Neural cell (in vitro differentiated cells): Measurements from ENCODE around the gene ZNF202. TPM values are rescaled to one million over a fixed set of nuclear protein-coding genes. Genes with fewer than 3 reads are reported as not detected.

Source experiments
- H2AFZ ChIP-seq: fragments of 200-600, 300-800 bp; sonication (generic), shearing (Covaris generic); 2 replicates; pipeline ENCODE4 v1.6.0; 2014; ENCODE audit warnings: low read depth, mild to moderate bottlenecking, antibody characterized with exemption, low read length, moderate library complexity
- H3F3A ChIP-seq: fragments of 200-600 bp; shearing (Covaris generic); 2 replicates; pipeline ENCODE4 v1.6.1; 2016; ENCODE audit warnings: mild to moderate bottlenecking, moderate library complexity, mixed read lengths, antibody characterized with exemption, low read length; ENCODE audit not compliant: insufficient read depth, poor library complexity, severe bottlenecking
- H3K27ac ChIP-seq: fragments of 200-600, 300-800 bp; sonication (generic), shearing (Covaris generic); 2 replicates; pipeline ENCODE4 v1.5.1; 2014; ENCODE audit warnings: mild to moderate bottlenecking, low read length, moderate library complexity
- H3K27me3 ChIP-seq: fragments of 300-800, 200-600 bp; sonication (generic), shearing (Covaris generic); 2 replicates; pipeline ENCODE4 v1.6.0; 2014; ENCODE audit warnings: mild to moderate bottlenecking, low read depth, low read length, moderate library complexity; ENCODE audit not compliant: insufficient read depth
- H3K36me3 ChIP-seq: fragments of 300-800, 200-600 bp; sonication (generic), shearing (Covaris generic); 2 replicates; pipeline ENCODE4 v1.5.1; 2014; ENCODE audit warnings: mild to moderate bottlenecking, antibody characterized with exemption, low read length, moderate library complexity; ENCODE audit not compliant: insufficient read depth
- H3K4me2 ChIP-seq: fragments of 300-800, 200-600 bp; sonication (generic), shearing (Covaris generic); 2 replicates; pipeline ENCODE4 v1.6.0; 2014; ENCODE audit warnings: mild to moderate bottlenecking, low read length
- H3K4me3 ChIP-seq: fragments of 300-800, 200-600 bp; sonication (generic), shearing (Covaris generic); 2 replicates; pipeline ENCODE4 v1.5.1; 2014; ENCODE audit warnings: mild to moderate bottlenecking, low read length, moderate library complexity
- H3K79me2 ChIP-seq: fragments of 200-600 bp; shearing (Covaris generic); replicated peaks from 2 replicates; pipeline ENCODE4 v1.6.0; 2014; ENCODE audit warnings: mild to moderate bottlenecking, low read length, moderate library complexity; ENCODE audit not compliant: insufficient read depth
- H3K9ac ChIP-seq: fragments of 300-800, 200-600 bp; sonication (generic), shearing (Covaris generic); 2 replicates; pipeline ENCODE4 v1.6.1; 2016; ENCODE audit warnings: mild to moderate bottlenecking, low read length, mixed read lengths
- H3K9me2 ChIP-seq: fragments of 200-600 bp; shearing (Covaris generic); 2 replicates; pipeline ENCODE4 v1.6.1; 2016; ENCODE audit warnings: mild to moderate bottlenecking, low read length, mixed read lengths; ENCODE audit not compliant: insufficient read depth
- H3K9me3 ChIP-seq: fragments of 200-600, 300-800 bp; sonication (generic), shearing (Covaris generic); 2 replicates; pipeline ENCODE4 v1.6.1; 2016; ENCODE audit warnings: mild to moderate bottlenecking, mixed run types, low read length, moderate library complexity, mixed read lengths
- H4K20me1 ChIP-seq: fragments of 200-600 bp; shearing (Covaris generic); 2 replicates; pipeline ENCODE4 v1.6.1; 2016; ENCODE audit warnings: mild to moderate bottlenecking, mixed run types; ENCODE audit not compliant: insufficient read depth
- CTCF ChIP-seq: fragments of 450-650 bp; IDR thresholded peaks from 2 replicates; pipeline ENCODE4 v1.5.1; 2014; ENCODE audit warnings: antibody characterized with exemption, mild to moderate bottlenecking, moderate library complexity; ENCODE audit not compliant: poor library complexity, severe bottlenecking
- EZH2 ChIP-seq: fragments of 200-600, 300-800 bp; shearing (Covaris generic), sonication (generic); IDR thresholded peaks from 2 replicates; pipeline ENCODE4 v1.6.1; 2014; ENCODE audit warnings: antibody characterized with exemption, low read length, borderline replicate concordance, mild to moderate bottlenecking; ENCODE audit not compliant: insufficient read depth, poor library complexity, severe bottlenecking
- MXI1 ChIP-seq: fragments of 450-650 bp; conservative IDR thresholded peaks from 2 replicates; pipeline ENCODE4 v1.6.1; 2014; ENCODE audit warnings: antibody characterized with exemption, mild to moderate bottlenecking; ENCODE audit not compliant: poor library complexity, severe bottlenecking
- POLR2AphosphoS5 ChIP-seq: IDR thresholded peaks from 2 replicates; pipeline ENCODE4 v1.6.1; 2012
- RAD21 ChIP-seq: fragments of 450-650 bp; conservative IDR thresholded peaks from 2 replicates; pipeline ENCODE4 v1.6.1; 2014; ENCODE audit warnings: antibody characterized with exemption, mild to moderate bottlenecking, moderate library complexity
- SMC3 ChIP-seq: fragments of 450-650 bp; conservative IDR thresholded peaks from 2 replicates; pipeline ENCODE4 v1.6.1; 2014; ENCODE audit warnings: antibody characterized with exemption, mild to moderate bottlenecking, moderate library complexity; ENCODE audit not compliant: poor library complexity
- TAF1 ChIP-seq: IDR thresholded peaks from 2 replicates; pipeline ENCODE4 v1.6.1; 2012; ENCODE audit warnings: low read depth
- polyA plus RNA-seq: library from polyadenylated mRNA; depleted of rRNA; stranded (reverse); fragments of >200 nt; gene quantifications from 2 replicates; pipeline ENCODE4 v1.2.3, GENCODE V29; 2014
- TF ChIP-seq, protein P1 (sequence below): IDR thresholded peaks from 2 replicates; pipeline ENCODE4 v1.6.1; 2012; ENCODE audit warnings: borderline replicate concordance

The ZNF202 gene
- polyA plus RNA-seq, 1 donor from 2014 or later = 30.4 TPM

- no peak overlapping the region for H3K9ac ChIP-seq
- H3K27me3 ChIP-seq = no peaks in the 10 kb centered on the region
- H3K27ac ChIP-seq = no peak overlapping the region
- no peak overlapping the region for H3K4me2 ChIP-seq
- H4K20me1 ChIP-seq = no peaks in the 10 kb centered on the region
- no peak overlapping the region for H3K4me3 ChIP-seq
- H3F3A ChIP-seq = no peaks in the 10 kb centered on the region
- no peaks in the 10 kb centered on the region for H3K36me3 ChIP-seq
- TF ChIP-seq POLR2AphosphoS5 (no peak), EZH2 (no peak), MXI1 (no peak), TAF1 (no peak), RAD21 (no peak), CTCF (no peak), SMC3 (no peak)
- TF ChIP-seq, protein P1, sequence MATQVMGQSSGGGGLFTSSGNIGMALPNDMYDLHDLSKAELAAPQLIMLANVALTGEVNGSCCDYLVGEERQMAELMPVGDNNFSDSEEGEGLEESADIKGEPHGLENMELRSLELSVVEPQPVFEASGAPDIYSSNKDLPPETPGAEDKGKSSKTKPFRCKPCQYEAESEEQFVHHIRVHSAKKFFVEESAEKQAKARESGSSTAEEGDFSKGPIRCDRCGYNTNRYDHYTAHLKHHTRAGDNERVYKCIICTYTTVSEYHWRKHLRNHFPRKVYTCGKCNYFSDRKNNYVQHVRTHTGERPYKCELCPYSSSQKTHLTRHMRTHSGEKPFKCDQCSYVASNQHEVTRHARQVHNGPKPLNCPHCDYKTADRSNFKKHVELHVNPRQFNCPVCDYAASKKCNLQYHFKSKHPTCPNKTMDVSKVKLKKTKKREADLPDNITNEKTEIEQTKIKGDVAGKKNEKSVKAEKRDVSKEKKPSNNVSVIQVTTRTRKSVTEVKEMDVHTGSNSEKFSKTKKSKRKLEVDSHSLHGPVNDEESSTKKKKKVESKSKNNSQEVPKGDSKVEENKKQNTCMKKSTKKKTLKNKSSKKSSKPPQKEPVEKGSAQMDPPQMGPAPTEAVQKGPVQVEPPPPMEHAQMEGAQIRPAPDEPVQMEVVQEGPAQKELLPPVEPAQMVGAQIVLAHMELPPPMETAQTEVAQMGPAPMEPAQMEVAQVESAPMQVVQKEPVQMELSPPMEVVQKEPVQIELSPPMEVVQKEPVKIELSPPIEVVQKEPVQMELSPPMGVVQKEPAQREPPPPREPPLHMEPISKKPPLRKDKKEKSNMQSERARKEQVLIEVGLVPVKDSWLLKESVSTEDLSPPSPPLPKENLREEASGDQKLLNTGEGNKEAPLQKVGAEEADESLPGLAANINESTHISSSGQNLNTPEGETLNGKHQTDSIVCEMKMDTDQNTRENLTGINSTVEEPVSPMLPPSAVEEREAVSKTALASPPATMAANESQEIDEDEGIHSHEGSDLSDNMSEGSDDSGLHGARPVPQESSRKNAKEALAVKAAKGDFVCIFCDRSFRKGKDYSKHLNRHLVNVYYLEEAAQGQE = no peak
- H3K79me2 ChIP-seq = peaks cover 2% of the 10 kb centered on the region
- no peaks in the 10 kb centered on the region for H3K9me3 ChIP-seq
- H2AFZ ChIP-seq = no peak overlapping the region
- no peaks in the 10 kb centered on the region for H3K9me2 ChIP-seq
These were observed 4.4 kb upstream of the ZNF202 start for GRCh38 chr11:123745764-123746451.

DNA sequence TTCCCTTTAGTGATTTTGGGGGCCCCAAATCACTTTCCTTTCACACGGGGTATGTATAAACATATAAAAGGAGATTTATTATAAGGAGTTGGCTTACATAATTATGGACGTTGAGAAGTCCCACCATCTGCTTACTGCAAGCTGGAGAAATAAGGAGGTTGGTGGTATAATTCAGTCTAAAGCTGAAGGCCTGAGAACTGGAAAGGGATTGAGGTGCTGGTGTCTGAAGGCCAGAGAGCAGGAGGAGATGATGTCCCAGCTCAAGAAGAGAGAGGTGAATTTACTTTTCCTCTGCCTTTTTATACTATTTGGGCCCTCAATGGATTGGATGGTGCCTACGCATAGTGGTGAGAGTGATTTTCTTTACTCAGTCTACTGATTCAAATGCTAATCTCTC is 1.3 kb upstream of the ZNF202 start:
- H3K27me3 ChIP-seq = no peaks in the 10 kb centered on the region
- peak overlapping the region; percentile 86 for H3K27ac ChIP-seq
- peaks cover 21% of the 10 kb centered on the region for H3K79me2 ChIP-seq
- no peaks in the 10 kb centered on the region for H3K9me3 ChIP-seq
- H4K20me1 ChIP-seq = no peaks in the 10 kb centered on the region
- H3K9me2 ChIP-seq = no peaks in the 10 kb centered on the region
- peak overlapping the region; percentile 82 for H3K9ac ChIP-seq
- peak overlapping the region; percentile 91 for H3K4me2 ChIP-seq
- peak overlapping the region; percentile 91 for H2AFZ ChIP-seq
- TF ChIP-seq EZH2 (no peak), TAF1 (peak; percentile 2)
- H3F3A ChIP-seq = no peaks in the 10 kb centered on the region
- no peaks in the 10 kb centered on the region for H3K36me3 ChIP-seq
- peak overlapping the region; percentile 89 for H3K4me3 ChIP-seq
